OCI-LY1 (cell line): ENCODE results near the gene FANK1.

Source experiments
- H2AFZ ChIP-seq: fragments of 200-600 bp; sonication (generic), shearing (Covaris generic); 2 replicates; pipeline ENCODE4 v1.6.0; 2014; ENCODE audit warnings: antibody characterized with exemption, mild to moderate bottlenecking, low read length
- H3F3A ChIP-seq: fragments of 200-600 bp; sonication (generic), shearing (Covaris generic); 2 replicates; pipeline ENCODE4 v1.6.0; 2014; ENCODE audit warnings: mild to moderate bottlenecking, antibody characterized with exemption, low read length, moderate library complexity; ENCODE audit not compliant: insufficient read depth
- H3K27ac ChIP-seq: fragments of 200-600 bp; sonication (generic); 2 replicates; pipeline ENCODE4 v1.5.1; 2014; ENCODE audit warnings: low read length, mixed run types, mild to moderate bottlenecking, low read depth; ENCODE audit not compliant: poor library complexity, severe bottlenecking
- H3K27me3 ChIP-seq: fragments of 200-600 bp; sonication (generic); 2 replicates; pipeline ENCODE4 v1.6.0; 2014; ENCODE audit warnings: antibody characterized with exemption, mild to moderate bottlenecking, low read length, moderate library complexity; ENCODE audit not compliant: insufficient read depth
- H3K36me3 ChIP-seq: fragments of 200-600 bp; sonication (generic); 2 replicates; pipeline ENCODE4 v1.6.1; 2014; ENCODE audit warnings: mild to moderate bottlenecking, antibody characterized with exemption, low read length, moderate library complexity, mixed read lengths; ENCODE audit not compliant: insufficient read depth
- H3K4me1 ChIP-seq: fragments of 200-600 bp; sonication (generic); 2 replicates; pipeline ENCODE4 v1.5.1; 2014; ENCODE audit warnings: mild to moderate bottlenecking, low read length, moderate library complexity; ENCODE audit not compliant: insufficient read depth, severe bottlenecking
- H3K4me2 ChIP-seq: fragments of 200-600 bp; sonication (generic), shearing (Covaris generic); 2 replicates; pipeline ENCODE4 v1.6.1; 2014; ENCODE audit warnings: low read length
- H3K4me3 ChIP-seq: fragments of 200-600 bp; sonication (generic); 2 replicates; pipeline ENCODE4 v1.5.1; 2014; ENCODE audit warnings: low read length, low read depth, mild to moderate bottlenecking, mixed read lengths; ENCODE audit not compliant: poor library complexity, severe bottlenecking
- H3K79me2 ChIP-seq: fragments of 200-600 bp; shearing (Covaris generic); 2 replicates; pipeline ENCODE4 v1.6.1; 2016; ENCODE audit warnings: mixed run types, low read length, mixed read lengths; ENCODE audit not compliant: insufficient read depth
- H3K9ac ChIP-seq: fragments of 200-600 bp; sonication (generic), shearing (Covaris generic); 2 replicates; pipeline ENCODE4 v1.6.1; 2014; ENCODE audit warnings: mild to moderate bottlenecking, low read length, mixed read lengths
- H3K9me2 ChIP-seq: fragments of 200-600 bp; sonication (generic), shearing (Covaris generic); 2 replicates; pipeline ENCODE4 v1.6.1; 2014; ENCODE audit warnings: low read depth, mild to moderate bottlenecking, low read length, mixed read lengths
- H3K9me3 ChIP-seq: fragments of 200-600 bp; shearing (Covaris generic); 2 replicates; pipeline ENCODE4 v1.6.1; 2014; ENCODE audit warnings: low read length, mixed read lengths
- H4K20me1 ChIP-seq: fragments of 200-600 bp; sonication (generic), shearing (Covaris generic); 2 replicates; pipeline ENCODE4 v1.6.0; 2016; ENCODE audit warnings: mild to moderate bottlenecking, low read length; ENCODE audit not compliant: insufficient read depth
- CTCF ChIP-seq: fragments of 200-600 bp; sonication (generic), shearing (Covaris generic); IDR thresholded peaks from 2 replicates; pipeline ENCODE4 v1.5.1; 2017; ENCODE audit warnings: mild to moderate bottlenecking, antibody characterized with exemption, low read length, moderate library complexity, mixed read lengths
- EZH2 ChIP-seq: fragments of 200-600 bp; sonication (generic), shearing (Covaris generic); IDR thresholded peaks from 2 replicates; pipeline ENCODE4 v1.8.0; 2017; ENCODE audit warnings: borderline replicate concordance, mixed run types, mild to moderate bottlenecking, antibody characterized with exemption, low read length, moderate library complexity, mixed read lengths

FANK1 gene

GRCh38 chr10:125985557-125986240 lies 89.3 kb downstream of the FANK1 start:
- no peaks in the 10 kb centered on the region for H3F3A ChIP-seq
- no peaks in the 10 kb centered on the region for H3K9me2 ChIP-seq
- H3K4me1 ChIP-seq = no peaks in the 10 kb centered on the region
- H3K4me2 ChIP-seq = no peak overlapping the region
- TF ChIP-seq CTCF = no peak
- no peak for TF ChIP-seq EZH2
- H4K20me1 ChIP-seq = no peaks in the 10 kb centered on the region
- H3K27ac ChIP-seq = no peak overlapping the region
- H3K4me3 ChIP-seq = no peak overlapping the region
- H3K79me2 ChIP-seq = no peaks in the 10 kb centered on the region
- no peak overlapping the region for H2AFZ ChIP-seq
- no peaks in the 10 kb centered on the region for H3K27me3 ChIP-seq
- no peaks in the 10 kb centered on the region for H3K9me3 ChIP-seq
- no peak overlapping the region for H3K9ac ChIP-seq
- no peaks in the 10 kb centered on the region for H3K36me3 ChIP-seq

GRCh38 chr10:125989791-125990190 lies 93.4 kb downstream of the FANK1 start:
- Histone ChIP-seq H3K9me3 (no peaks in the 10 kb centered on the region), H3K9ac (no peak overlapping the region), H3K4me1 (no peaks in the 10 kb centered on the region), H3K4me2 (no peak overlapping the region), H3K27ac (no peak overlapping the region), H2AFZ (no peak overlapping the region), H4K20me1 (no peaks in the 10 kb centered on the region), H3K27me3 (no peaks in the 10 kb centered on the region), H3K9me2 (no peaks in the 10 kb centered on the region), H3K4me3 (no peak overlapping the region), H3K36me3 (no peaks in the 10 kb centered on the region), H3F3A (no peaks in the 10 kb centered on the region), H3K79me2 (no peaks in the 10 kb centered on the region)
- TF ChIP-seq EZH2 = no peak
- no peak for TF ChIP-seq CTCF

GRCh38 chr10:125990974-125991373 lies 94.6 kb downstream of the FANK1 start:
- Histone ChIP-seq H3K4me1 (no peaks in the 10 kb centered on the region), H3K27me3 (no peaks in the 10 kb centered on the region), H3K4me3 (no peak overlapping the region), H3K4me2 (no peak overlapping the region), H3F3A (no peaks in the 10 kb centered on the region), H3K9ac (no peak overlapping the region), H3K9me2 (no peaks in the 10 kb centered on the region), H3K27ac (no peak overlapping the region), H3K36me3 (no peaks in the 10 kb centered on the region), H3K9me3 (no peaks in the 10 kb centered on the region), H2AFZ (no peak overlapping the region), H4K20me1 (no peaks in the 10 kb centered on the region), H3K79me2 (no peaks in the 10 kb centered on the region)
- TF ChIP-seq EZH2 (no peak), CTCF (no peak)
